Measurements from ENCODE around the gene PTPN14. TPM values are rescaled to one million over a fixed set of nuclear protein-coding genes. Genes with fewer than 3 reads are reported as not detected.

PTPN14 gene
- total and polyA plus RNA-seq, 2 of the 4 experiments (the other 2 are of a cell fraction) = 21.5 to 31.7 TPM

DNA sequence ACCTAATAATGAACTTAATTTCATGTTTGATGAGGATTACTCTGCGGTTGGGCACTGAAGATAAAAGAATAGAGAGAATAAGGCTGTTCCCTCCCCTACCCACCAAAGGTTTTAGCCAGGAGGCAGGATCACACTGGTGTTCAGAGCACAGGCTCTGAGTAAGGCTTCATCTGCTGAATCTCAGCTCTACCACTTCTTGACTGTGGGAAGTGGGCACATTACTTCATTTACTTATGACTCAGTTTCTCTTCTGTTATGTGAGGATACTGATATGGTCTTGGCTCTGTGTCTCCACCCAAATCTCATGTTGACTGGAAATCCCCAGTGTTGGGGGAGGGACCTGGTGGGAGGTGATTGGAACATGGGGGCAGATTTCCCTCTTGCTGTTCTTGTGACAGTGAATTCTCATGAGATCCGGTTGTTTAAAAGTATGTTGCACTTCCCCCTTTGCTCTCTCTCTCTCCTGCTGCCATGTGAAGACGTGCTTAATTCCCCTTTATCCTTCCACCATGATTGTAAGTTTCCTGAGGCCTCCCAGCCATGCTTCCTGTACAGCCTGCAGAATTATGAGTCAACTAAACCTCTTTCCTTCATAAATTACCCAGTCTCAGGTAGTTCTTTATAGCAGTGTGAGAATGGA lies 190.8 kb downstream of the PTPN14 start:
- H4K8ac ChIP-seq (ENCODE audit: low read depth in 2 of 2, low read length in 2 of 2) = no peak overlapping the region
- no peak overlapping the region for H2BK120ac ChIP-seq (ENCODE audit: low read depth, low read length)
- no peak overlapping the region for H2BK20ac ChIP-seq (ENCODE audit: low read depth, low read length)
- H2AK9ac ChIP-seq (replicated peaks; ENCODE audit: low read depth, low read length, poor library complexity) = no peak overlapping the region
- H4K91ac ChIP-seq (ENCODE audit: insufficient read depth, low read depth, low read length) = no peak overlapping the region
- no TSS peak for BruUV-seq (replicated peaks)
- H3K27ac ChIP-seq (ENCODE audit: insufficient read depth, low read length) = no peak overlapping the region
- no peak overlapping the region for H2BK5ac ChIP-seq (ENCODE audit: low read depth, low read length, poor library complexity, severe bottlenecking)
- ChIA-PET POLR2A (ENCODE audit: unreplicated experiment) (no interaction called here), CTCF (interaction anchor here (0.6 kb wide), 1 partner anchor 15 kb away, joined by 4 read pairs; no protein-coding TSS in a partner anchor)
- intact Hi-C loops (cut with micrococcal nuclease) = no loop called here
- H4K20me1 ChIP-seq (ENCODE audit: insufficient read depth, low read length) = no peaks in the 10 kb centered on the region
- H3K27me3 ChIP-seq (ENCODE audit: control insufficient read depth, insufficient read depth, low read length) = no peaks in the 10 kb centered on the region
- H3K18ac ChIP-seq (ENCODE audit: low read depth, low read length) = no peak overlapping the region
- H4K5ac ChIP-seq (ENCODE audit: low read depth, low read length) = no peak overlapping the region
- H3K23ac ChIP-seq (ENCODE audit: low read depth, low read length) = no peak overlapping the region
- 100% methylated on average over 2 of the region's 3 CpGs; no CpG with 5 or more reads in 1 of the 2 experiments for WGBS, 2 experiments (ENCODE audit: extremely low coverage in 2 of 2, insufficient read length in 1 of 2)
- no peaks in the 10 kb centered on the region for H3K9me3 ChIP-seq (ENCODE audit: control insufficient read depth, insufficient read depth, low read length)
- H3K4me3 ChIP-seq (ENCODE audit: insufficient read depth, low read depth, low read length) = no peak overlapping the region
- ATAC-seq (ENCODE audit: low read depth) (no peak), DNase-seq (no peak)
- peaks cover 63% of the 10 kb centered on the region for H3K36me3 ChIP-seq (ENCODE audit: control insufficient read depth, insufficient read depth, low read length)
- H3K9me1 ChIP-seq (ENCODE audit: insufficient read depth, low read length) = peaks cover 12% of the 10 kb centered on the region
- dilution Hi-C loops (cut with HindIII; ENCODE audit: low sequenced_read_pairs, unreplicated experiment) = no loop called here
- no peak overlapping the region for H3K4ac ChIP-seq (ENCODE audit: low read depth, low read length)
- H3K4me2 ChIP-seq (ENCODE audit: low read depth, low read length) = no peak overlapping the region
- H3K14ac ChIP-seq (replicated peaks; ENCODE audit: low read depth, low read length) = no peak overlapping the region
- H2AFZ ChIP-seq (replicated peaks; ENCODE audit: low read length, poor library complexity) = no peak overlapping the region
- H2AK5ac ChIP-seq (ENCODE audit: low read depth, low read length) = no peak overlapping the region
- no peak overlapping the region for H3K56ac ChIP-seq (ENCODE audit: extremely low read depth, insufficient read depth, low read length)
- no peak overlapping the region for H2BK15ac ChIP-seq (ENCODE audit: low read depth, low read length)
- H3K9ac ChIP-seq (ENCODE audit: low read depth, low read length) = no peak overlapping the region
- no peak for TF ChIP-seq RAD21 (IDR thresholded peaks at IDR 0.05; ENCODE audit: low read length)
- no peak for TF ChIP-seq CEBPB (IDR thresholded peaks at IDR 0.05; ENCODE audit: low read depth, low read length)
- TF ChIP-seq, protein P1, sequence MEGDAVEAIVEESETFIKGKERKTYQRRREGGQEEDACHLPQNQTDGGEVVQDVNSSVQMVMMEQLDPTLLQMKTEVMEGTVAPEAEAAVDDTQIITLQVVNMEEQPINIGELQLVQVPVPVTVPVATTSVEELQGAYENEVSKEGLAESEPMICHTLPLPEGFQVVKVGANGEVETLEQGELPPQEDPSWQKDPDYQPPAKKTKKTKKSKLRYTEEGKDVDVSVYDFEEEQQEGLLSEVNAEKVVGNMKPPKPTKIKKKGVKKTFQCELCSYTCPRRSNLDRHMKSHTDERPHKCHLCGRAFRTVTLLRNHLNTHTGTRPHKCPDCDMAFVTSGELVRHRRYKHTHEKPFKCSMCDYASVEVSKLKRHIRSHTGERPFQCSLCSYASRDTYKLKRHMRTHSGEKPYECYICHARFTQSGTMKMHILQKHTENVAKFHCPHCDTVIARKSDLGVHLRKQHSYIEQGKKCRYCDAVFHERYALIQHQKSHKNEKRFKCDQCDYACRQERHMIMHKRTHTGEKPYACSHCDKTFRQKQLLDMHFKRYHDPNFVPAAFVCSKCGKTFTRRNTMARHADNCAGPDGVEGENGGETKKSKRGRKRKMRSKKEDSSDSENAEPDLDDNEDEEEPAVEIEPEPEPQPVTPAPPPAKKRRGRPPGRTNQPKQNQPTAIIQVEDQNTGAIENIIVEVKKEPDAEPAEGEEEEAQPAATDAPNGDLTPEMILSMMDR (conservative IDR thresholded peaks at IDR 0.05; ENCODE audit: low read depth, low read length) = no peak
- TF ChIP-seq, protein P2, sequence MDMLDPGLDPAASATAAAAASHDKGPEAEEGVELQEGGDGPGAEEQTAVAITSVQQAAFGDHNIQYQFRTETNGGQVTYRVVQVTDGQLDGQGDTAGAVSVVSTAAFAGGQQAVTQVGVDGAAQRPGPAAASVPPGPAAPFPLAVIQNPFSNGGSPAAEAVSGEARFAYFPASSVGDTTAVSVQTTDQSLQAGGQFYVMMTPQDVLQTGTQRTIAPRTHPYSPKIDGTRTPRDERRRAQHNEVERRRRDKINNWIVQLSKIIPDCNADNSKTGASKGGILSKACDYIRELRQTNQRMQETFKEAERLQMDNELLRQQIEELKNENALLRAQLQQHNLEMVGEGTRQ (IDR thresholded peaks at IDR 0.05; ENCODE audit: low read depth, low read length) = no peak
- H3K4me1 ChIP-seq (ENCODE audit: control insufficient read depth, insufficient read depth, low read length) = no peaks in the 10 kb centered on the region
- in situ Hi-C loops (cut with MboI; ENCODE audit: low sequenced_read_pairs) = no loop called here
- peaks cover 31 to 46% of the 10 kb centered on the region in 2 experiments for H3K79me1 ChIP-seq (ENCODE audit: low read depth in 1 of 2, low read length in 2 of 2)

Data from IMR-90 (cell line).